Trophoblast cell (in vitro differentiated cells and primary cell): ENCODE measurements around the gene POLQ.
"Not testable (repeated sequence)": the region's sequence is repeated elsewhere in the genome, so short reads cannot be mapped to it uniquely, and the experiment has no call there.

Experiments used
- DNase-seq, 2 donors: peaks; one replicate each; pipeline ENCODE4 v3.0.0-alpha.2; 2016
- H2AFZ ChIP-seq: 2 replicates; pipeline ENCODE4 v1.6.1; 2013; ENCODE audit warnings: low read length, moderate library complexity, mild to moderate bottlenecking; ENCODE audit not compliant: insufficient read depth, poor library complexity
- H2AK5ac ChIP-seq: 2 replicates; pipeline ENCODE4 v1.6.1; 2013; ENCODE audit warnings: mild to moderate bottlenecking, low read length
- H2BK120ac ChIP-seq: 2 replicates; pipeline ENCODE4 v1.6.1; 2013; ENCODE audit warnings: low read length, mild to moderate bottlenecking, moderate library complexity; ENCODE audit not compliant: insufficient read depth, poor library complexity
- H2BK12ac ChIP-seq: 2 replicates; pipeline ENCODE4 v1.6.1; 2013; ENCODE audit warnings: mild to moderate bottlenecking, low read length, moderate library complexity
- H2BK5ac ChIP-seq: 2 replicates; pipeline ENCODE4 v1.6.1; 2013; ENCODE audit warnings: low read length, low read depth, moderate library complexity, mild to moderate bottlenecking; ENCODE audit not compliant: poor library complexity
- H3K14ac ChIP-seq: 2 replicates; pipeline ENCODE4 v1.6.1; 2013; ENCODE audit warnings: mild to moderate bottlenecking, low read length
- H3K18ac ChIP-seq: 2 replicates; pipeline ENCODE4 v1.6.1; 2013; ENCODE audit warnings: mild to moderate bottlenecking, low read length
- H3K23ac ChIP-seq: 2 replicates; pipeline ENCODE4 v1.6.1; 2013; ENCODE audit warnings: low read length
- H3K27ac ChIP-seq: 2 replicates; pipeline ENCODE4 v1.5.1; 2013; ENCODE audit warnings: low read depth, mild to moderate bottlenecking, inconsistent platforms, low read length, moderate library complexity
- H3K27me3 ChIP-seq: 2 replicates; pipeline ENCODE4 v1.6.1; 2013; ENCODE audit warnings: inconsistent platforms, mild to moderate bottlenecking, low read length, moderate library complexity; ENCODE audit not compliant: insufficient read depth
- H3K36me3 ChIP-seq, 2 experiments: 1 replicate in 1 of 2; 2 replicates in 1 of 2; pipeline ENCODE4 v1.6.1; 2013; ENCODE audit warnings: low read length in 2 of 2, mild to moderate bottlenecking in 2 of 2, moderate library complexity in 1 of 2; ENCODE audit not compliant: insufficient read depth in 2 of 2, control insufficient read depth in 1 of 2
- H3K4ac ChIP-seq: 2 replicates; pipeline ENCODE4 v1.6.1; 2013; ENCODE audit warnings: low read depth, mild to moderate bottlenecking, low read length, moderate library complexity
- H3K4me1 ChIP-seq, 2 experiments: 1 replicate in 1 of 2; 2 replicates in 1 of 2; pipeline ENCODE4 v1.6.1; 2013; ENCODE audit warnings: low read length in 2 of 2, mild to moderate bottlenecking in 2 of 2, moderate library complexity in 1 of 2; ENCODE audit not compliant: insufficient read depth in 2 of 2, control insufficient read depth in 1 of 2
- H3K4me2 ChIP-seq: 2 replicates; pipeline ENCODE4 v1.6.1; 2013; ENCODE audit warnings: inconsistent platforms, mild to moderate bottlenecking, low read length, moderate library complexity
- H3K4me3 ChIP-seq: 2 replicates; pipeline ENCODE4 v1.5.1; 2013; ENCODE audit warnings: mild to moderate bottlenecking, low read depth, low read length, inconsistent platforms
- H3K79me1 ChIP-seq: one replicate; pipeline ENCODE4 v1.6.1; 2013; ENCODE audit warnings: low read length
- H3K79me2 ChIP-seq: 2 replicates; pipeline ENCODE4 v1.6.1; 2013; ENCODE audit warnings: low read length, mild to moderate bottlenecking; ENCODE audit not compliant: control insufficient read depth, insufficient read depth, poor library complexity
- H3K9ac ChIP-seq: 2 replicates; pipeline ENCODE4 v1.6.1; 2013; ENCODE audit warnings: mild to moderate bottlenecking, low read length
- H3K9me3 ChIP-seq: 2 replicates; pipeline ENCODE4 v1.6.1; 2013; ENCODE audit warnings: low read depth, mild to moderate bottlenecking, control low read depth, inconsistent platforms, low read length; ENCODE audit not compliant: insufficient read depth
- H4K12ac ChIP-seq: 2 replicates; pipeline ENCODE4 v1.6.1; 2013; ENCODE audit warnings: low read depth, mild to moderate bottlenecking, low read length, moderate library complexity
- H4K8ac ChIP-seq: 2 replicates; pipeline ENCODE4 v1.6.1; 2013; ENCODE audit warnings: low read depth, mild to moderate bottlenecking, low read length, moderate library complexity
- H4K91ac ChIP-seq: one replicate; pipeline ENCODE4 v1.6.1; 2013; ENCODE audit warnings: low read depth, mild to moderate bottlenecking, low read length, moderate library complexity
- WGBS: extraction: QIAGEN DNeasy Blood & Tissue Kit; methylation state at CpG from one replicate; pipeline ENCODE4 v1.1.7; 2013; ENCODE audit warnings: missing lambda C conversion rate; ENCODE audit not compliant: insufficient read length, insufficient coverage; ENCODE audit errors: extremely low coverage; 5-methylcytosine and 5-hydroxymethylcytosine counted together

The POLQ gene

DNA sequence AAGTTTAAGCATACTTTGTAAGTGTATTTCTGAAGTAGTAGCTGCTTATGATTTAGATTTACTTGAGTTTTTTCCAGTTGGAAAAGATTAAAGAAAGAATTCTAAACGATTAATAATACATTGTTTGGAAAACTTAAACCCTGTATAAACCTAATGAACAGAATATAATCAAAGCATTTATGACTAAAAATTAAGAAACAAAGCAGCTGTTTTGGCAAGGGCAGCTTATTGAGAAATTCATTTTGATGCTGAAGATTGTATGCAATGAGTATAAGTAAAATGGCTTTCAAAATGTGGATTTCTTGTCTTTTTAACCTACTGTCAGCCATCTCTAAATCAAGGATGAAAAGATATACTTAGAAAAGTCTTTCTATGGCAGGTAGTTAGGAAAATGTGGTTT, 140.2 kb downstream of the POLQ start:
- Histone ChIP-seq H3K18ac (no peak overlapping the region), H4K12ac (no peak overlapping the region), H2BK12ac (no peak overlapping the region), H2BK120ac (no peak overlapping the region), H3K4me3 (no peak overlapping the region), H3K27me3 (no peaks in the 10 kb centered on the region), H3K23ac (no peak overlapping the region), H3K4ac (no peak overlapping the region), H4K8ac (no peak overlapping the region), H3K14ac (no peak overlapping the region), H3K36me3 (no peaks in the 10 kb centered on the region), H3K79me2 (no peaks in the 10 kb centered on the region), H3K27ac (no peak overlapping the region), H2AFZ (no peak overlapping the region), H2BK5ac (no peak overlapping the region), H2AK5ac (no peak overlapping the region), H3K4me1 (no peaks in the 10 kb centered on the region), H3K9ac (no peak overlapping the region), H3K4me2 (no peak overlapping the region), H3K79me1 (no peaks in the 10 kb centered on the region), H4K91ac (no peak overlapping the region), H3K9me3 (no peaks in the 10 kb centered on the region)
- DNase-seq: no peak
- WGBS: no CpG with 5 or more reads among the region's 1 CpG

DNA sequence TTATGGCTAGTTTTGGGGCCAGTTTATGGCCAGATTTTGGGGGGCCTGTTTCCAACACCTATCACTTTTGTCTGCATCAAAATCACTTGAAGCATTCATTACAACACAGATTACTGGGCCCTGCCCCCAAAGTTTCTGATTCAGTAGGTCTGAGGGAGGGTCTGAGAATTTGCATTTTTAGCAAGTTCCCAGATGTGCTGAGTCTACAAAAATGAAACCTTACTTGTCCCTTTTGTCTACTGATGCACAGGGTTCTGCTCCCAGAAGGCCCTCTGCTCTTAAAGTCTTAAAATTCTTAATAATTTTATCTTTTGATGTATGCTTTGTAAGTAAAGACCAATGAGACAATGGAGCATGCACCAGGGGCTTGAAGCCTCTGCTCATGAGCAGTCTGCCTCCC, 146.0 kb downstream of the POLQ start:
- Histone ChIP-seq H2AK5ac (no peak overlapping the region), H2BK120ac (no peak overlapping the region), H3K27me3 (no peaks in the 10 kb centered on the region), H4K12ac (no peak overlapping the region), H3K4ac (no peak overlapping the region), H3K14ac (no peak overlapping the region), H3K9ac (no peak overlapping the region), H3K36me3 (no peaks in the 10 kb centered on the region), H3K9me3 (no peaks in the 10 kb centered on the region), H3K4me2 (no peak overlapping the region), H3K27ac (no peak overlapping the region), H2BK12ac (no peak overlapping the region), H2BK5ac (no peak overlapping the region), H4K8ac (no peak overlapping the region), H2AFZ (no peak overlapping the region), H3K4me3 (no peak overlapping the region), H3K23ac (no peak overlapping the region), H3K79me2 (no peaks in the 10 kb centered on the region), H3K18ac (no peak overlapping the region), H4K91ac (no peak overlapping the region), H3K79me1 (no peaks in the 10 kb centered on the region), H3K4me1 (no peaks in the 10 kb centered on the region)
- no peak for DNase-seq

GRCh38 chr3:121398051-121398450, 147.7 kb downstream of the POLQ start:
- WGBS: no CpG with 5 or more reads among the region's 8 CpGs
- not testable (repeated sequence) for H3K9ac ChIP-seq

GRCh38 chr3:121395967-121396366, 149.8 kb downstream of the POLQ start:
- not testable (repeated sequence) for H4K12ac ChIP-seq, H3K18ac ChIP-seq

More at GRCh38 chr3:121398051-121398450, 147.7 kb downstream of the POLQ start:
- not testable (repeated sequence) for H2BK12ac ChIP-seq, H3K9me3 ChIP-seq, H3K27me3 ChIP-seq, H3K27ac ChIP-seq, H3K14ac ChIP-seq, H3K18ac ChIP-seq, H2BK5ac ChIP-seq, H3K4ac ChIP-seq, DNase-seq, H4K91ac ChIP-seq, H2BK120ac ChIP-seq, H3K79me2 ChIP-seq, H2AFZ ChIP-seq, H3K36me3 ChIP-seq, H2AK5ac ChIP-seq, H3K79me1 ChIP-seq, H3K4me3 ChIP-seq, H4K8ac ChIP-seq, H3K4me1 ChIP-seq, H3K4me2 ChIP-seq, H4K12ac ChIP-seq, H3K23ac ChIP-seq

More at GRCh38 chr3:121395967-121396366, 149.8 kb downstream of the POLQ start:
- H3K36me3 ChIP-seq, H2BK120ac ChIP-seq, H2AFZ ChIP-seq, H3K27me3 ChIP-seq, H3K23ac ChIP-seq, H3K4me2 ChIP-seq, H3K79me1 ChIP-seq, DNase-seq, H4K91ac ChIP-seq, H3K4me3 ChIP-seq, H3K4ac ChIP-seq, H3K79me2 ChIP-seq, H2AK5ac ChIP-seq, H3K27ac ChIP-seq, H2BK5ac ChIP-seq, H3K14ac ChIP-seq, H4K8ac ChIP-seq, H3K4me1 ChIP-seq, H3K9ac ChIP-seq, H2BK12ac ChIP-seq, H3K9me3 ChIP-seq: not testable (repeated sequence)
- WGBS: no CpG with 5 or more reads among the region's 1 CpG
